GM10248 (cell line): ENCODE data around the gene FAM171A1.

Source experiments
- CTCF ChIA-PET: fragments of 300-600 bp; sonication (Branson Sonifier 250); formaldehyde crosslinking; extraction: SDS; loops from one replicate; lab custom pipeline; 2021; ENCODE audit warnings: antibody characterized with exemption; lab: Yijun Ruan, JAX
- POLR2A ChIA-PET: fragments of 350-650 bp; sonication (Branson Sonifier 250); formaldehyde crosslinking; extraction: SDS; loops from one replicate; lab custom pipeline; 2020; ENCODE audit warnings: antibody characterized with exemption; lab: Yijun Ruan, JAX
- DNase-seq: peaks from one replicate; pipeline ENCODE4 v3.0.0; 2012; ENCODE audit errors: extremely low spot score
- TF ChIP-seq, protein P1 (sequence below): IDR thresholded peaks from 2 replicates; pipeline ENCODE4 v1.5.1; 2012; ENCODE audit warnings: mild to moderate bottlenecking, low read depth; ENCODE audit errors: extremely low read depth, missing control alignments, control extremely low read depth

FAM171A1 gene

DNA sequence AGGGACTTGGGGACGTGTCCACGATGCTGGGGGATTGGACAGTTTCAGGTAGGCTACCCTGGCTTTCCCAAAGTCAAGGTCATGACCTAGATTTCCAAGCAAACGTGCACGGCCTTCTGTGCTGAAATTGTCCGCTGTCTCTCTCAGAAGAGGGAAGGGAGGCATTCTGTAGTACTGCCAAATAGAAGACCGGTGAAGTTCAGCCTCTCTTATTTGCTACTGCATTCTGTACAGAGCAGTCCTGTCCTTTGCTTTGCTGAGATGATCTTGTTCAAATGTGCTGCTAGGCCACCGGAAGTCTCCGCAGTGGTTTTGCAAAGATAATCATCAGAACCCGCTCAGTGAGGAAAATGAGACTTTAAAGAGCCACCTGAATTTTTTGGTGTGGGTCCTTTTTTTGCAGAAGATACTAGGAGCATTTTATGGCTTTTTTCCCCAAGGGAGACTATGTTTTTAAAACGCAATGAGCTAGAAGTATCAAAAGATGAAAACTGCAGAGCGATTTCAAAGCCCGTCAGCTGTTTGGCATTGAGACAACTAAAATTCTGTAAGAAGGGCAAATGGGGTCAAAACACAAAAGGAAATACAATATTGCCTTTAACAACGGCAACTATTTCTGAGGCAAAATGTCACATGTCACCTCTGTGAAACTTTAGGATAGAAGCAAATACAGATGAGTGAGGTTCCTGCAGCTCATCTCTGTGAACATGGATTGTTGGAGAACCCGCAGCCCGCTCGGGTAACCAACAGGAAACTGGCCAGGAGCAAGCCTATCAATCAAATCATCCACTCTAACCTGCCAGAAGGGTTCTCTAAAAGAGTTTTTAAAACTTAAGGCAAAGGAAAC, 201.3 kb downstream of the FAM171A1 start:
- TF ChIP-seq, protein P1, sequence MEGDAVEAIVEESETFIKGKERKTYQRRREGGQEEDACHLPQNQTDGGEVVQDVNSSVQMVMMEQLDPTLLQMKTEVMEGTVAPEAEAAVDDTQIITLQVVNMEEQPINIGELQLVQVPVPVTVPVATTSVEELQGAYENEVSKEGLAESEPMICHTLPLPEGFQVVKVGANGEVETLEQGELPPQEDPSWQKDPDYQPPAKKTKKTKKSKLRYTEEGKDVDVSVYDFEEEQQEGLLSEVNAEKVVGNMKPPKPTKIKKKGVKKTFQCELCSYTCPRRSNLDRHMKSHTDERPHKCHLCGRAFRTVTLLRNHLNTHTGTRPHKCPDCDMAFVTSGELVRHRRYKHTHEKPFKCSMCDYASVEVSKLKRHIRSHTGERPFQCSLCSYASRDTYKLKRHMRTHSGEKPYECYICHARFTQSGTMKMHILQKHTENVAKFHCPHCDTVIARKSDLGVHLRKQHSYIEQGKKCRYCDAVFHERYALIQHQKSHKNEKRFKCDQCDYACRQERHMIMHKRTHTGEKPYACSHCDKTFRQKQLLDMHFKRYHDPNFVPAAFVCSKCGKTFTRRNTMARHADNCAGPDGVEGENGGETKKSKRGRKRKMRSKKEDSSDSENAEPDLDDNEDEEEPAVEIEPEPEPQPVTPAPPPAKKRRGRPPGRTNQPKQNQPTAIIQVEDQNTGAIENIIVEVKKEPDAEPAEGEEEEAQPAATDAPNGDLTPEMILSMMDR, result no peak
- no peak for DNase-seq
- ChIA-PET CTCF (interaction anchor here (1.4 to 4.1 kb wide), 4 partner anchors 8 to 66 kb away, joined by 5 to 23 read pairs (median 10); no protein-coding TSS in a partner anchor), POLR2A (interaction anchor here (0.5 kb wide), 1 partner anchor 65 kb away, joined by 3 read pairs; no protein-coding TSS in a partner anchor)

DNA sequence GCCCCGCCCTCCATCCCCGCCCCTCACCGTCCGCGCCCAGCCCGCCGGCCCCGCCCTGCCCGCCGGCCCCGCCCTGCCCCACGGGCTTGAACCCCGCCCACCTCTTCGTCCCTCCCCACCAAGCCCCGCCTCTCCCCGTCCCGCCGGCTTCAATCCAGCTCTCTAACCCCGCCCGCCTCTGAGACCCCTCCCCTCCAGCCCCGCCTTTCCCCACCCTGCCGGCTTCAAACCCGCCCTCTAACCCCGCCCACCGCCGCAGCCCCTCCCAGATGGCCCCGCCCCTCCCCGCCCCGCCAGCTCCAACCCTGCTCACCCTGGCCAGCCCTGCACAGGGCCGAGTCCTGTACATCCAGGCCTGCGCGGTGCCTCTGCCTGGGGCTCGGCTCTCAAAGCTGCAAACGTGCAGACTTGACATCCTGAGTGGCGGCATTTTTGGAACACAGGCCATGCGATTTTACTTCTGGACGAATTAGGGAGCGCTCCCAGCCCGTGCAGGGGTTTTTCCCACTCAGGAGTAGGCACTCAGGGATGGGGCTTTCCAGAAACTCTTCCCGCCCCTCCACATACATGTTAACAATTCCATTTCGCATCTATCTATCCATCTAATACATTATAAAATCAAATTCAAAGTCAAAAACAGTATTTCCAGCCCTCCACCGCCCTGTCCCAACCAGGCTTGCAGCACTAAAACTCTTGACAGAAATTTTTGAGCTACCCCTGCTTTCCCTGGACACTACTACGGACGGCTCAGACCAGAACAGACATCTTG, 202.1 kb downstream of the FAM171A1 start:
- TF ChIP-seq, protein P1, result no peak
- DNase-seq, result peak; percentile 99
- ChIA-PET POLR2A (no interaction called here), CTCF (interaction anchor here (0.9 to 4.1 kb wide), 7 partner anchors 9 to 200 kb away, joined by 5 to 23 read pairs (median 9); no protein-coding TSS in a partner anchor)

DNA sequence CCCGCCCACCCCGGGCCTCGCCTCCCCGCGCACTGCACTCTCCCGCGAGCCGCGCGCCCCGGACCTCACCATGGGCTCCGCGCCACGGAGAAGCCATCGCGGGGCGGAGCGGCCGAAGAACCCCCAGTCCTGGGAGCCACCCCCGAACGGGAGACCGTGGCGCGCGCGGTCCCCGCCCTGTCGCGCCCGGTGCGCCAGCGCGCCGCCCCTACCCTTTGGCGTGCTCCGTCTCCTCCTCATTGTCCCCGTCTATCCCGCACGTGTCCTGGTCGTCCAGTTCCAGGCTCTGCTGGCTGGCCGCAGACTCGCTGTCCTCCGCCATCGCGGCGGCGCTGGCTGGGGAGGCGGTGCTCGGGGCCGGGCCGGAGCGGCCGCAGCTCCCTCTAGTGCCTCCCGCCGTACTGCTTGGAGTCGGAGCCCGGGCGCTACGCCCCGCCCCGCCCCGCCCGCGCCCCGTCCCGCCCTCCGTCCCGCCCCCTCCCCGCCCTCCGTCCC, 202.8 kb downstream of the FAM171A1 start, which contains the start of gene NMT2:
Gene NMT2, minus strand, starts transcription at position 403 of the 495 bp plus-strand sequence. Its CDS starts 81 bp downstream, at position 322.
- ChIA-PET CTCF (interaction anchor here (0.9 to 4.1 kb wide), 10 partner anchors 10 to 201 kb away, joined by 3 to 23 read pairs (median 8); no protein-coding TSS in a partner anchor), POLR2A (no interaction called here)

DNA sequence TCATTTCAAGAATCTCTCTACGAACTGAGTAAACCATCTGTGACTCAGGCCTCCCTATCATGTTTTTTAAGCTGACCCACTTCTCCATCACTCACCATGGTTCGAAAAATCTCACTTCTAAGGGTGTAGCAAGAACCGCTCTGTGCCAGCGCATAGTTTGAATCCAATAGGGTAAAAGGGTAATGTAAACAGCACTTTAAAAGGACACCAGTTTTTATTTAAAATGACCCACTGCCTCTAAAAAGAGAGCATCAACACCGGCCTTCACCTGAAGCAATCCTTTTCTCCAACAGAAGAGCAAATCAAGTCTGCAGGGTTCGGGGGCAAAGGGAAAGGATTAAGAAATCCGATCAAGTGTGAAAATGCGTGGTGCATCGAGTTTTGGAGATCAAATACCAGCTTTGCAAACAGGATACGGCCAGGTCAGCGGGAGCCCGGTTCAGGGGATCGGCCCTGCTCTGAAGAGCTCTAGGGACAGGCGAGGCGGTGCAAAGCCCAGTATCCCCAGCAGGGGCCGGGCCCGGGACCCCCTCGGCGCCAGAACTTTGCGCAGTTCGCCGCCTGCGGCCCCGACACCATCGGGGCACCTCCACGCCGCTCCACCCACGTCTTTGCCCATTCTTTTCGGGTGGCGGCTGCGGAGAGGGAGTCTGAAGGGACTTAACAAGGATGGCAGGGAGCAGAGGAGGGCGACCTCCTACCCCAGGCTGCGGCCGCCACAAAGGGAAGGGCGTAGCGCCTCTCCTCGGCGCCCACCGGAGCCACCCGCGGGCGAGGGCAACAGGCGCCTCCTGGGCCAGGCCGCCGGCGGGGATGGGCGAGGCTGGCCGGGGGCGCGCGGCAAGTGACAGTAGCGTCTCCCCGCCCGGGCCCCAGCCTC, 203.4 kb downstream of the FAM171A1 start:
- TF ChIP-seq, protein P1, result no peak
- ChIA-PET CTCF (interaction anchor here (0.5 to 4.1 kb wide), 13 partner anchors 9 to 202 kb away, joined by 3 to 23 read pairs (median 5); no protein-coding TSS in a partner anchor), POLR2A (interaction anchor here (0.5 kb wide), 1 partner anchor 9 kb away, joined by 3 read pairs; no protein-coding TSS in a partner anchor)
- DNase-seq, result peak; percentile 46

More for the DNA sequence above, 202.8 kb downstream of the FAM171A1 start, which contains the start of gene NMT2:
- TF ChIP-seq, protein P1, result peak; percentile 47
- no peak for DNase-seq

DNA sequence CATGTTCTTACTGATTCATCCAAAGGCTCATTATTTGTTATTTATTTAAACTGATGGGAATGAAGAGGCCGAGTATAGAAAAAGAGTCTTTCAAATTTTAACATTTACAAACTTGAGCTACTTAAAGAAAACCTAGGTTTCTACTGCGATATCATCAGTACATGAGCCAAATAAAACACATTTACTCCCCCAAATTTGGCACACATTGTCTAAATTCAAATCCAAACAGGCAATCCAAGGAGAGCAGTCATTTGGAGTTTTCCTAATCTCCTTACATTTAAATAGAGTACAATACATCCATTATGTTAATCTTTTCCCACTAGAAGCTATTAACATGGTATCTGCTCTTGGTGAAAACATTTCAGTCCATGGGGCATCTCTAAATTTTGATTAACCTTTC, 204.8 kb downstream of the FAM171A1 start:
- ChIA-PET POLR2A (no interaction called here), CTCF (interaction anchor here (1.1 to 4.1 kb wide), 5 partner anchors 15 to 194 kb away, joined by 3 to 23 read pairs (median 12); no protein-coding TSS in a partner anchor)
- DNase-seq, result no peak
- TF ChIP-seq, protein P1, result no peak
